ENCODE measurements around the gene ATP2C2.

Gene ATP2C2

GRCh38 chr16:84362471-84362941 lies 5.8 kb upstream of the ATP2C2 start:
- no peak for DNase-seq (ENCODE audit: low read depth, low spot score)

GRCh38 chr16:84366208-84366607 lies 2.1 kb upstream of the ATP2C2 start:
- DNase-seq (ENCODE audit: low read depth, low spot score): no peak

GRCh38 chr16:84367297-84367680 lies 1.0 kb upstream of the ATP2C2 start:
- no peak for DNase-seq (ENCODE audit: low read depth, low spot score)

- DNase-seq (ENCODE audit: low read depth, low spot score): no peak
Measured at GRCh38 chr16:84367750-84368307, 509 bp upstream of the ATP2C2 start.

- DNase-seq (ENCODE audit: low read depth, low spot score): no peak
Measured at GRCh38 chr16:84369105-84369504, 767 bp downstream of the ATP2C2 start.

GRCh38 chr16:84369938-84370627 lies 1.7 kb downstream of the ATP2C2 start:
- no peak for DNase-seq (ENCODE audit: low read depth, low spot score)

GRCh38 chr16:84370723-84371552 lies 2.6 kb downstream of the ATP2C2 start:
- no peak for DNase-seq (ENCODE audit: low read depth, low spot score)

GRCh38 chr16:84371553-84371865 lies 3.2 kb downstream of the ATP2C2 start:
- no peak for DNase-seq (ENCODE audit: low read depth, low spot score)

- no peak for DNase-seq (ENCODE audit: low read depth, low spot score)
Measured at GRCh38 chr16:84373907-84374489, 5.7 kb downstream of the ATP2C2 start.

GRCh38 chr16:84378099-84378498 lies 9.8 kb downstream of the ATP2C2 start:
- DNase-seq (ENCODE audit: low read depth, low spot score): no peak

GRCh38 chr16:84378567-84378966 lies 10.2 kb downstream of the ATP2C2 start:
- no peak for DNase-seq (ENCODE audit: low read depth, low spot score)

- DNase-seq (ENCODE audit: low read depth, low spot score): no peak
Measured at GRCh38 chr16:84379008-84379708, 10.8 kb downstream of the ATP2C2 start.

- DNase-seq (ENCODE audit: low read depth, low spot score): no peak
Measured at GRCh38 chr16:84379709-84380362, 11.5 kb downstream of the ATP2C2 start.

- DNase-seq (ENCODE audit: low read depth, low spot score): no peak
Measured at GRCh38 chr16:84380405-84380804, 12.1 kb downstream of the ATP2C2 start.

- DNase-seq (ENCODE audit: low read depth, low spot score): no peak
Measured at GRCh38 chr16:84382396-84382795, 14.1 kb downstream of the ATP2C2 start.

- no peak for DNase-seq (ENCODE audit: low read depth, low spot score)
Measured at GRCh38 chr16:84383106-84383505, 14.8 kb downstream of the ATP2C2 start.

- no peak for DNase-seq (ENCODE audit: low read depth, low spot score)
Measured at GRCh38 chr16:84386047-84386446, 17.7 kb downstream of the ATP2C2 start.

GRCh38 chr16:84387021-84387420 lies 18.7 kb downstream of the ATP2C2 start:
- DNase-seq (ENCODE audit: low read depth, low spot score): no peak

- DNase-seq (ENCODE audit: low read depth, low spot score): no peak
Measured at GRCh38 chr16:84390131-84390785, 21.9 kb downstream of the ATP2C2 start.

GRCh38 chr16:84391151-84392030 lies 23.1 kb downstream of the ATP2C2 start:
- no peak for DNase-seq (ENCODE audit: low read depth, low spot score)
